ENCODE measurements around the gene RNF113B.

- TF ChIP-seq CTCF (IDR thresholded peaks at IDR 0.05) = no peak
- no peak for TF ChIP-seq POLR2AphosphoS5 (IDR thresholded peaks at IDR 0.05)
- no peak for TF ChIP-seq EP300 (IDR thresholded peaks at IDR 0.05)
These were observed 7.7 kb upstream of the RNF113B start for GRCh38 chr13:98184792-98185191.

Measured in esophagus muscularis mucosa (tissue), 4 donors.